Loucy (cell line): ENCODE results near the gene UBXN1.

Source experiments
- H2AFZ ChIP-seq: fragments of 200-600 bp; sonication (generic); 2 replicates; pipeline ENCODE4 v1.6.0; 2016; ENCODE audit warnings: antibody characterized with exemption, mild to moderate bottlenecking, low read length, moderate library complexity
- H3F3A ChIP-seq: fragments of 200-600 bp; 2 replicates; pipeline ENCODE4 v1.6.0; 2016; ENCODE audit warnings: antibody characterized with exemption, low read depth, mild to moderate bottlenecking
- H3K27me3 ChIP-seq: fragments of 200-600 bp; sonication (generic); 2 replicates; pipeline ENCODE4 v1.6.1; 2014; ENCODE audit warnings: low read length, mild to moderate bottlenecking; ENCODE audit not compliant: insufficient read depth, poor library complexity, severe bottlenecking
- H3K36me3 ChIP-seq: fragments of 200-600 bp; sonication (generic); 2 replicates; pipeline ENCODE4 v1.6.1; 2016; ENCODE audit warnings: low read length; ENCODE audit not compliant: insufficient read depth
- H3K4me1 ChIP-seq: fragments of 200-600 bp; sonication (generic); 2 replicates; pipeline ENCODE4 v1.5.1; 2014; ENCODE audit warnings: low read length, mild to moderate bottlenecking; ENCODE audit not compliant: insufficient read depth, poor library complexity, severe bottlenecking
- H3K4me2 ChIP-seq: fragments of 200-600 bp; sonication (generic); 2 replicates; pipeline ENCODE4 v1.6.0; 2014; ENCODE audit warnings: antibody characterized with exemption, low read length, low read depth, mild to moderate bottlenecking; ENCODE audit not compliant: poor library complexity, severe bottlenecking
- H3K4me3 ChIP-seq: fragments of 200-600 bp; sonication (generic); 2 replicates; pipeline ENCODE4 v1.5.1; 2014; ENCODE audit warnings: low read length, mild to moderate bottlenecking, mixed read lengths; ENCODE audit not compliant: poor library complexity, severe bottlenecking
- H3K79me2 ChIP-seq: fragments of 200-600 bp; sonication (generic); 2 replicates; pipeline ENCODE4 v1.6.1; 2014; ENCODE audit warnings: low read length; ENCODE audit not compliant: insufficient read depth
- H3K9ac ChIP-seq: fragments of 200-600 bp; sonication (generic); 2 replicates; pipeline ENCODE4 v1.6.0; 2014; ENCODE audit warnings: mild to moderate bottlenecking, low read depth, low read length, moderate library complexity; ENCODE audit not compliant: poor library complexity, severe bottlenecking
- H3K9me2 ChIP-seq: fragments of 200-600 bp; sonication (generic); replicated peaks from 2 replicates; pipeline ENCODE4 v1.6.1; 2016; ENCODE audit warnings: low read depth, low read length, mixed read lengths
- H3K9me3 ChIP-seq: fragments of 200-600 bp; sonication (generic); 2 replicates; pipeline ENCODE4 v1.6.1; 2014; ENCODE audit warnings: mild to moderate bottlenecking, antibody characterized with exemption, low read length, low read depth; ENCODE audit not compliant: insufficient read depth
- H4K20me1 ChIP-seq: fragments of 200-600 bp; sonication (generic); 2 replicates; pipeline ENCODE4 v1.6.0; 2014; ENCODE audit warnings: antibody characterized with exemption, low read length, mild to moderate bottlenecking; ENCODE audit not compliant: insufficient read depth, poor library complexity, severe bottlenecking
- EZH2phosphoT487 ChIP-seq: fragments of 200-600 bp; IDR thresholded peaks from 2 replicates; pipeline ENCODE4 v1.6.1; 2018; ENCODE audit warnings: antibody characterized with exemption, mild to moderate bottlenecking, moderate library complexity, borderline replicate concordance
- TF ChIP-seq, protein P1 (sequence below): fragments of 200-600 bp; sonication (generic); conservative IDR thresholded peaks from 2 replicates; pipeline ENCODE4 v1.5.1; 2014; ENCODE audit warnings: mild to moderate bottlenecking, antibody characterized with exemption, low read length

Gene UBXN1

DNA sequence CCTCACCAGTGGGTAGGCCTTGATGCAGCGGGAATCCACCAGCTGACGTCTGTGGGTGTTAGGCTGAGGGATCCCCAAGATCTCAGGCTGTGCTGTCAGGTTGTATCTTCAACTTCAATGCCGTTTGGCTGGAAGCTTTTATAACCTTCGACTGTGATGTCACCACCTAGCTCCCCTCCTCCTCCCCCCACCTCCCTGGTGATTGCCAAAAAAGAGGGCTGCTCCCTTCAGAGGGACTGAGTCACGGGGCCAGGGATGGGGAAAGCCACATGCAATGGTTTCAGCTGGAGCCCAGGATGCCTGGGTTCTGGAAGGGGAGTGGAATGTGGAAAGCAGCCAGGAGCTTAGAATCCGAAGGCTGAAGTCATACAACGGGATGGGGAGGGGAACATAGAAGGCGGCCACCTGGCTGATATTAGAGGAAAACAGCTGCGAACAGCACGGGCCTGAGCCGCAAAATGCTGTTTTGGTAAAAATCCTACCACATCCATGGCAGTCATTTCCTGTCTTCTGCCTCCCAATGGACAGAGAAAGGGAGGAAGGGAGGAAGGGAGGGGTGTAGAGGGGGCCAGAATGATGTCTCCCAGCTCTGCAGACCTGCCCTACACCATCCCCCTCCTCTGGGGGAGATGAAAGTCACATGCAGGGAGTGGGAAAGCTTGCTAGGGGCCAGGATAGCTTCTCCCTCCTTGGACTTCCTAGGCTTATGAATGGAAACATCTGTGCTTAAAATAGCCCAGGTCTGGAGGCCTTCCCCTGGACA is 10.7 kb upstream of the UBXN1 start, which contains the start of gene LRRN4CL:
TSS of gene LRRN4CL (minus strand) at position 110 of the 763 bp plus-strand sequence. CDS start 1,022 bp downstream, outside the sequence.
- H3K4me1 ChIP-seq = no peaks in the 10 kb centered on the region
- H3K36me3 ChIP-seq = peaks cover 44% of the 10 kb centered on the region; the same call in 1 of the 2 replicates
- H3K9ac ChIP-seq = no peak within 1 kb of the TSS
- no peak within 1 kb of the TSS for H2AFZ ChIP-seq
- no peaks in the 10 kb centered on the region for H3K9me3 ChIP-seq
- H4K20me1 ChIP-seq = no peaks in the 10 kb centered on the region
- H3F3A ChIP-seq = no peaks in the 10 kb centered on the region
- no peaks in the 10 kb centered on the region for H3K79me2 ChIP-seq
- H3K4me3 ChIP-seq = no peak within 1 kb of the TSS
- H3K4me2 ChIP-seq = no peak within 1 kb of the TSS
- H3K9me2 ChIP-seq = no peaks in the 10 kb centered on the region
- H3K27me3 ChIP-seq = no peaks in the 10 kb centered on the region
- TF ChIP-seq EZH2phosphoT487 = no peak
- TF ChIP-seq, protein P1, sequence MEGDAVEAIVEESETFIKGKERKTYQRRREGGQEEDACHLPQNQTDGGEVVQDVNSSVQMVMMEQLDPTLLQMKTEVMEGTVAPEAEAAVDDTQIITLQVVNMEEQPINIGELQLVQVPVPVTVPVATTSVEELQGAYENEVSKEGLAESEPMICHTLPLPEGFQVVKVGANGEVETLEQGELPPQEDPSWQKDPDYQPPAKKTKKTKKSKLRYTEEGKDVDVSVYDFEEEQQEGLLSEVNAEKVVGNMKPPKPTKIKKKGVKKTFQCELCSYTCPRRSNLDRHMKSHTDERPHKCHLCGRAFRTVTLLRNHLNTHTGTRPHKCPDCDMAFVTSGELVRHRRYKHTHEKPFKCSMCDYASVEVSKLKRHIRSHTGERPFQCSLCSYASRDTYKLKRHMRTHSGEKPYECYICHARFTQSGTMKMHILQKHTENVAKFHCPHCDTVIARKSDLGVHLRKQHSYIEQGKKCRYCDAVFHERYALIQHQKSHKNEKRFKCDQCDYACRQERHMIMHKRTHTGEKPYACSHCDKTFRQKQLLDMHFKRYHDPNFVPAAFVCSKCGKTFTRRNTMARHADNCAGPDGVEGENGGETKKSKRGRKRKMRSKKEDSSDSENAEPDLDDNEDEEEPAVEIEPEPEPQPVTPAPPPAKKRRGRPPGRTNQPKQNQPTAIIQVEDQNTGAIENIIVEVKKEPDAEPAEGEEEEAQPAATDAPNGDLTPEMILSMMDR = no peak

GRCh38 chr11:62688491-62688890 is 9.6 kb upstream of the UBXN1 start:
- no peak for TF ChIP-seq EZH2phosphoT487
- TF ChIP-seq, protein P1 = no peak
- Histone ChIP-seq H4K20me1 (no peaks in the 10 kb centered on the region), H3K4me2 (no peak overlapping the region), H2AFZ (no peak overlapping the region), H3K9ac (no peak overlapping the region), H3K9me2 (no peaks in the 10 kb centered on the region), H3K4me3 (no peak overlapping the region), H3F3A (no peaks in the 10 kb centered on the region), H3K27me3 (no peaks in the 10 kb centered on the region), H3K36me3 (peaks cover 36% of the 10 kb centered on the region; the same call in 1 of the 2 replicates), H3K79me2 (no peaks in the 10 kb centered on the region), H3K9me3 (no peaks in the 10 kb centered on the region), H3K4me1 (no peaks in the 10 kb centered on the region)

GRCh38 chr11:62687508-62688396 is 8.9 kb upstream of the UBXN1 start:
- peaks cover 28% of the 10 kb centered on the region; the same call in 1 of the 2 replicates for H3K36me3 ChIP-seq
- TF ChIP-seq, protein P1 = no peak
- TF ChIP-seq EZH2phosphoT487 = no peak
- H2AFZ ChIP-seq = no peak overlapping the region
- no peaks in the 10 kb centered on the region for H3F3A ChIP-seq
- no peak overlapping the region for H3K9ac ChIP-seq
- no peaks in the 10 kb centered on the region for H3K79me2 ChIP-seq
- H3K27me3 ChIP-seq = no peaks in the 10 kb centered on the region
- no peaks in the 10 kb centered on the region for H3K4me1 ChIP-seq
- H3K4me2 ChIP-seq = no peak overlapping the region
- H3K4me3 ChIP-seq = no peak overlapping the region
- H4K20me1 ChIP-seq = no peaks in the 10 kb centered on the region
- H3K9me3 ChIP-seq = no peaks in the 10 kb centered on the region
- no peaks in the 10 kb centered on the region for H3K9me2 ChIP-seq
